DND-41 (cell line): Measurements from ENCODE around the gene GDPGP1.

Source experiments
- ATAC-seq: fragments of 200-7000 bp; cut with Tn5 transposase; 3 replicates; pipeline ENCODE4 v1.9.1; 2021; ENCODE audit warnings: low read depth; ENCODE audit not compliant: insufficient read depth
- DNase-seq: peaks from one replicate; pipeline ENCODE4 v3.0.0-alpha.2; 2020
- H2AFZ ChIP-seq: 2 replicates; pipeline ENCODE4 v1.6.0; 2012; ENCODE audit warnings: low read depth, low read length
- H3K27ac ChIP-seq: 2 replicates; pipeline ENCODE4 v1.5.1; 2012; ENCODE audit warnings: low read length, inconsistent platforms
- H3K27me3 ChIP-seq: fragments of 200-600 bp; sonication (generic); 2 replicates; pipeline ENCODE4 v1.6.0; 2012; ENCODE audit warnings: low read length, mild to moderate bottlenecking, inconsistent platforms; ENCODE audit not compliant: insufficient read depth, poor library complexity
- H3K36me3 ChIP-seq: 2 replicates; pipeline ENCODE4 v1.5.1; 2012; ENCODE audit warnings: low read length, inconsistent platforms; ENCODE audit not compliant: insufficient read depth
- H3K4me1 ChIP-seq: 2 replicates; pipeline ENCODE4 v1.5.1; 2012; ENCODE audit warnings: mild to moderate bottlenecking, low read length; ENCODE audit not compliant: insufficient read depth
- H3K4me2 ChIP-seq: 2 replicates; pipeline ENCODE4 v1.6.0; 2012; ENCODE audit warnings: mild to moderate bottlenecking, moderate library complexity, low read length, inconsistent platforms; ENCODE audit not compliant: insufficient read depth
- H3K4me3 ChIP-seq, 2 experiments: fragments of 200-600 bp in 1 of 2; shearing (Covaris generic) in 1 of 2; 2 replicates each; pipeline ENCODE4 v1.5.1; 2012 to 2016; ENCODE audit warnings: inconsistent platforms in 2 of 2, low read length in 2 of 2, mild to moderate bottlenecking in 2 of 2, low read depth in 1 of 2, moderate library complexity in 1 of 2
- H3K79me2 ChIP-seq: 2 replicates; pipeline ENCODE4 v1.6.0; 2012; ENCODE audit warnings: low read length, inconsistent platforms; ENCODE audit not compliant: insufficient read depth
- H3K9ac ChIP-seq: 2 replicates; pipeline ENCODE4 v1.6.0; 2012; ENCODE audit warnings: low read depth, mild to moderate bottlenecking, inconsistent platforms, low read length, moderate library complexity
- H3K9me3 ChIP-seq: 2 replicates; pipeline ENCODE4 v1.5.1; 2012; ENCODE audit warnings: low read length, moderate library complexity, mild to moderate bottlenecking, inconsistent platforms; ENCODE audit not compliant: insufficient read depth, severe bottlenecking
- H4K20me1 ChIP-seq: 2 replicates; pipeline ENCODE4 v1.6.0; 2012; ENCODE audit warnings: low read length; ENCODE audit not compliant: insufficient read depth
- EZH2 ChIP-seq: IDR thresholded peaks from 3 replicates; pipeline ENCODE4 v1.6.1; 2012; ENCODE audit warnings: borderline replicate concordance, low read depth, mild to moderate bottlenecking, moderate library complexity, low read length, inconsistent platforms; ENCODE audit not compliant: severe bottlenecking
- TF ChIP-seq, protein P1 (sequence below): IDR thresholded peaks from 2 replicates; pipeline ENCODE4 v1.5.1; 2012; ENCODE audit warnings: borderline replicate concordance, low read length, moderate library complexity, mild to moderate bottlenecking; ENCODE audit not compliant: poor library complexity, severe bottlenecking; ENCODE audit errors: extremely low read depth

GDPGP1 gene

GRCh38 chr15:90240856-90241255, 6.8 kb downstream of the GDPGP1 start:
- no peak for ATAC-seq
- no peak overlapping the region for H3K9ac ChIP-seq
- H3K4me2 ChIP-seq = no peak overlapping the region
- DNase-seq = no peak
- no peaks in the 10 kb centered on the region for H4K20me1 ChIP-seq
- no peak overlapping the region for H2AFZ ChIP-seq
- no peak overlapping the region for H3K4me3 ChIP-seq
- H3K27ac ChIP-seq = no peak overlapping the region
- TF ChIP-seq EZH2 = no peak
- H3K36me3 ChIP-seq = peaks cover 8% of the 10 kb centered on the region
- H3K79me2 ChIP-seq = no peaks in the 10 kb centered on the region
- H3K4me1 ChIP-seq = no peaks in the 10 kb centered on the region
- H3K27me3 ChIP-seq = no peaks in the 10 kb centered on the region
- H3K9me3 ChIP-seq = no peaks in the 10 kb centered on the region

GRCh38 chr15:90241343-90242192, 7.6 kb downstream of the GDPGP1 start:
- Histone ChIP-seq H3K79me2 (no peaks in the 10 kb centered on the region), H2AFZ (no peak overlapping the region), H3K27ac (no peak overlapping the region), H3K4me3 (no peak overlapping the region), H3K27me3 (no peaks in the 10 kb centered on the region), H4K20me1 (no peaks in the 10 kb centered on the region), H3K9ac (no peak overlapping the region), H3K4me1 (no peaks in the 10 kb centered on the region), H3K9me3 (no peaks in the 10 kb centered on the region), H3K4me2 (no peak overlapping the region), H3K36me3 (peaks cover 8% of the 10 kb centered on the region)
- ATAC-seq (no peak), DNase-seq (no peak)
- TF ChIP-seq, protein P1, sequence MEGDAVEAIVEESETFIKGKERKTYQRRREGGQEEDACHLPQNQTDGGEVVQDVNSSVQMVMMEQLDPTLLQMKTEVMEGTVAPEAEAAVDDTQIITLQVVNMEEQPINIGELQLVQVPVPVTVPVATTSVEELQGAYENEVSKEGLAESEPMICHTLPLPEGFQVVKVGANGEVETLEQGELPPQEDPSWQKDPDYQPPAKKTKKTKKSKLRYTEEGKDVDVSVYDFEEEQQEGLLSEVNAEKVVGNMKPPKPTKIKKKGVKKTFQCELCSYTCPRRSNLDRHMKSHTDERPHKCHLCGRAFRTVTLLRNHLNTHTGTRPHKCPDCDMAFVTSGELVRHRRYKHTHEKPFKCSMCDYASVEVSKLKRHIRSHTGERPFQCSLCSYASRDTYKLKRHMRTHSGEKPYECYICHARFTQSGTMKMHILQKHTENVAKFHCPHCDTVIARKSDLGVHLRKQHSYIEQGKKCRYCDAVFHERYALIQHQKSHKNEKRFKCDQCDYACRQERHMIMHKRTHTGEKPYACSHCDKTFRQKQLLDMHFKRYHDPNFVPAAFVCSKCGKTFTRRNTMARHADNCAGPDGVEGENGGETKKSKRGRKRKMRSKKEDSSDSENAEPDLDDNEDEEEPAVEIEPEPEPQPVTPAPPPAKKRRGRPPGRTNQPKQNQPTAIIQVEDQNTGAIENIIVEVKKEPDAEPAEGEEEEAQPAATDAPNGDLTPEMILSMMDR = no peak
- TF ChIP-seq EZH2 = no peak

DNA sequence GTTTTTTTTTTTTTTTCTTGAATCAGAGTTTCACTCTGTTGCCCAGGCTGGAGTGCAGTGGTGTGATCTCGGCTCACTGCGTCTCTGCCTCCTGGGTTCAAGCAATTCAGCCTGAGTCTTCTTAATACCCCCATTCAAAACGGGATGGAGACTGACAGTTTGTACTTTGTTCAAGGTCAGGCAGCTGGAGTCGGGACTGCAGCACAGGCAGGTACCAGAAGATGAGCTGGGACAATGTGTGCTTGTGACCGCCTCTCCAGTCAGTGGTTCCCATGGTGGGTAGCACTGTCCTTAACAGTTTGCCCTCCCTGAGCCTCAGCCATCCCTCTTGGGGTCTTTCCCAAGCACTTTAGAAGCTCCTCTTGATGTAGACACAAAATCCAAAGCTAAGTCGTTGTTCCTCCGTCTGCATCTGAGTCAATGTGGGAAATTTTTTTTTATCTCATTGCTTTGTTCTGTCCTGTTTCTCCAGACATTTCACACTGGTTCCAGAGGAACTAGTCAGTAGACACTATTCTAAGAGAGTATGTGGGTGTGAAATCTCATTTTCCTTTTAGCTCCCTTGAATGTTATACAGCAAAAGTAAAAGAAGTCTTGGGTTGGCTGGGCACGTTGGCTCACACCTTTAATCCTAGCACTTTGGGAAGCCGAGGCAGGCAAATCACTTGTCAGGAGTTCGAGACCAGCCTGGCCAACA, 10.1 kb downstream of the GDPGP1 start:
- ATAC-seq = no peak
- TF ChIP-seq, protein P1 = no peak
- TF ChIP-seq EZH2 = no peak

GRCh38 chr15:90248789-90249202, 14.8 kb downstream of the GDPGP1 start:
- Histone ChIP-seq H3K27ac (no peak overlapping the region), H3K9me3 (no peaks in the 10 kb centered on the region), H3K4me1 (no peaks in the 10 kb centered on the region), H3K9ac (no peak overlapping the region), H3K36me3 (no peaks in the 10 kb centered on the region), H3K27me3 (no peaks in the 10 kb centered on the region), H3K4me3 (no peak overlapping the region), H4K20me1 (no peaks in the 10 kb centered on the region), H2AFZ (no peak overlapping the region), H3K79me2 (no peaks in the 10 kb centered on the region), H3K4me2 (no peak overlapping the region)
- TF ChIP-seq, protein P1 = no peak
- TF ChIP-seq EZH2 = no peak
- ATAC-seq = no peak
- DNase-seq = no peak

More for the DNA sequence above, 10.1 kb downstream of the GDPGP1 start:
- Histone ChIP-seq H3K9me3 (no peaks in the 10 kb centered on the region), H4K20me1 (no peaks in the 10 kb centered on the region), H3K9ac (no peak overlapping the region), H3K4me3 (no peak overlapping the region), H3K27ac (no peak overlapping the region), H3K79me2 (no peaks in the 10 kb centered on the region), H3K36me3 (no peaks in the 10 kb centered on the region), H3K4me2 (no peak overlapping the region), H3K27me3 (no peaks in the 10 kb centered on the region), H3K4me1 (no peaks in the 10 kb centered on the region), H2AFZ (no peak overlapping the region)
- DNase-seq = no peak
